Fibroblast of skin of left biceps (primary cell): ENCODE data around the gene LSS.
"Not testable (repeated sequence)": the region's sequence is repeated elsewhere in the genome, so short reads cannot be mapped to it uniquely, and the experiment has no call there.

Source experiments
- DNase-seq, 2 experiments: peaks; one replicate each; pipeline ENCODE4 v3.0.0-alpha.2; 2013; ENCODE audit warnings: low read depth in 2 of 2

LSS gene

DNA sequence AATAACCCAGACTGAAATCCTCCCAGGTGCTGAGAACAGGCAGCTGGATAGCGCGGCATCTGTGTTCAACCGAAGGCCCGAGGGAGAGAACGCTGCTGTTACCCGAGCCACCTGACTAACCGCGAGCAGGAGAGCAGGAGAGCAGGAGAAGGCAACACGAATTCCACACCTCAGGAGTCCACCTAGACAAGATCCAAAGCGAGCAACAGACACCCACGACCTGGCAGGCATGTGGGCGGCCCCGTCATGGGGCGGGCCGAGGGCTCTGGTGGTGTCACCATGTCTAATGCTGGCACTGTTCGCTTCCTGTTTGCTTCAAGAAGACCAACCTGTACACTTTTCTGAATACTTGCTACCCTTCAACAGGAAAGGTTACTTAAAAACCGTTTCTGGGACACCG is 23.4 kb downstream of the LSS start:
- no peak for DNase-seq

DNA sequence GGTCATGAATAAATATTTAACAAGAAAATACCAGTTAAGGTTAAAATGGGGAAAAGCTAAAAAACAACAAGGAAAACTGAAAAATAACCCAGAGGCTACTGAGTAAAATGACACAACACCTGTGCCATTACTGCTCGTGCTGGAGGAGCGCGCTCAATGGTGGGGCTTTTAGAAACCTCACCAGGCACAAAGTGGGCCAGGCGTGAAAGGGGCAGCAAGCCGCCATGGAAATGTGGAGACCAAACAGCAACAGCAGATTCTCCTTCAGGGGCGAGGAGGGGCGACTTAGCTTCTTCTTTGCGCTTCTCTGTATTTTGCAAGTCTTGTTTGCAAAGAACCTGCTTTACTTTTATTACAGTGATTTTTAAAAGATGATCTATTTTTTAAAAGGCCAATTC is 25.4 kb downstream of the LSS start:
- DNase-seq, result no peak

DNA sequence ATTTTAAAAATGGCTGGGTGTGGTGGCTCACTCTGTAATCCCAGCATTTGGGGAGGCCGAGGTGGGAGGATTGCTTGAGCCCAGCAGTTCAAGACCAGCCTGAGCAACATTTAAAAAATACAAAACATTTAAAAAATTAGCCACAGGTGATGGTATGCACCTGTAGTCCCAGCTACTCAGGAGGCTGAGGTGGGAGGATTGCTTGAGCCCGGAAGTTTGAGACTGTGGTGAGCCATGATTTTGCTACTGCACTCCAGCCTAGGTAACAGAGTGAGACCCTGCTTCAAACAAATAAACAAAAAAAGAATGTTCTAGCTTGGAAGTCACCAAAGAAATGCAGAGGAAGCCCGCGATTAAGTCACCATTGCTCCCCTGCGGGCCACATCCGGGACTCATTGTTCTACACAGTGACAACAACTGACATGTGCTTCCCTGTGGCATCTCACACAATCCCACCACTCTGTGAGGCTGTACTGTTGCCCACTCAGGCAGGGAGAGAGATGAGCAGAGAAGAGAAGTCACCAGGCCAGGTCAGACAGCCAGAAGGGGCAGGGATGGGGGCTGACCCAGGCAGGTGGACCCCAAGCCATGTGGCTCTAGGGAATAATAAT is 25.9 kb downstream of the LSS start:
- DNase-seq, result no peak

DNA sequence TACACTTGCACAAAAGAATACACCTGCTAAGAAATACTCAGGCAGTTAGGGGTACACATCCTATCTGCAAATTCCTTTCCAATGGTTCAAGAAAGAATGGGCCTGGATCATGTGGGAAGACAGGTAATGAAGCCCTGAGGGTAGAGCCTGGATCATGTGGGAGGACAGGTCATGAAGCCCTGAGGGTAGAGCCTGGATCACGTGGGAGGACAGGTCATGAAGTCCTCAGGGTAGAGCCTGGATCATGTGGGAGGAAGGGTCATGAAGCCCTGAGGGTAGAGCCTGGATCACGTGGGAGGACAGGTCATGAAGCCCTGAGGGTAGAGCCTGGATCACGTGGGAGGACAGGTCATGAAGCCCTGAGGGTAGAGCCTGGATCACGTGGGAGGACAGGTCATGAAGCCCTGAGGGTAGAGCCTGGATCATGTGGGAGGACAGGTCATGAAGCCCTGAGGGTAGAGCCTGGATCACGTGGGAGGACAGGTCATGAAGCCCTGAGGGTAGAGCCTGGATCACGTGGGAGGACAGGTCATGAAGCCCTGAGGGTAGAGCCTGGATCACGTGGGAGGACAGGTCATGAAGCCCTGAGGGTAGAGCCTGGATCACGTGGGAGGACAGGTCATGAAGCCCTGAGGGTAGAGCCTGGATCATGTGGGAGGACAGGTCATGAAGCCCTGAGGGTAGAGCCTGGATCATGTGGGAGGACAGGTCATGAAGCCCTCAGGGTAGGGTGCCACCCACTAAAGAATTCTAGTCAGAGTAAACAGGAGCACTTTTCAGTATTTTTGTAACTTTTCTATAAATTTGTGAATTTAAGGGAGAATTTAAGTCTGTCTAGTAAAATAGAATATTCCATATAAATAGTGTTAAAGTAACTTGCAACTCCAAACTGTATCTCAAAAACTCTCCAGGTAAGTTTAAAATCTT is 27.4 kb downstream of the LSS start:
- not testable (repeated sequence) for DNase-seq

DNA sequence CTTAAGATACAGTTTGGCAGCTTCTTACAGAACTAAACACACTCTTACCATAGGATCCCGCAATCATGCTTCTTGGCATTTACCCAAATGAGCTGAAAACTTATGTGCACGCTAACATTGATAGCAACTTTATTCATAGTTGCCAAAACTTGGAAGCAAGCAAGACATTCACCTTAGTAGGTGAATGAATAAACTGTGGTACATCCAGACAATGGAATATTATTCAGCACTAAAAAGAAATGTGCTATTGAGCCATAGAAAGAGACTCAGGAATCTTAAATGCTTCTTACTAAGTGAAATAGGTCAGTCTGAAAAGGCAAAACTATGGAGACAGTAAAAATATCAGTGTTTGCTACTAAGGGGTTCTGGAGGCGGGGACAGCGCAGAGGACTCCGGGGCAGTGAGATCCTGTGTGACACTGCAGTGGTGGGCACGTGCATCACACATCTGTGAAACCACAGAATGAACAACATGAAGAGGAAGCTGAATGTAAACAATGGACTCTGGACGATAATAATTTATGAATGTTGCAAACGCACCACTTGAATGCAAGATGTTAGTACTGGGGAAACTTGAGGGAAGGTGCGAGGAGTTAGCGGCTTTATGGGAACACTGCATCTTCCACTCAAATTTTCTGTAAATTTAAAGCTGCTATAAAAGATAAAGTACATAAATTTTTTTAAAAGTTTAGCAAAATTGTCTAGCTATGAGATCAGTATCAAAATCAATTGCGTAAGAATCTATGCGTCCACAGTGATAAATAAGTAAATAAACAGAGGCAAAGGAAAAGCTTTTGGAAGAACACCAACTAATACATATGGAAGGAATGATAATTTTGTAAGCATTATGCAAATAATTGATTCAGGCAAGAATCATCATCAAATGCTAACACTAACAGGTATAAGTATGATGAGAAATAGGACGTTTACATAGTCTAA is 28.9 kb downstream of the LSS start:
- DNase-seq, result no peak

DNA sequence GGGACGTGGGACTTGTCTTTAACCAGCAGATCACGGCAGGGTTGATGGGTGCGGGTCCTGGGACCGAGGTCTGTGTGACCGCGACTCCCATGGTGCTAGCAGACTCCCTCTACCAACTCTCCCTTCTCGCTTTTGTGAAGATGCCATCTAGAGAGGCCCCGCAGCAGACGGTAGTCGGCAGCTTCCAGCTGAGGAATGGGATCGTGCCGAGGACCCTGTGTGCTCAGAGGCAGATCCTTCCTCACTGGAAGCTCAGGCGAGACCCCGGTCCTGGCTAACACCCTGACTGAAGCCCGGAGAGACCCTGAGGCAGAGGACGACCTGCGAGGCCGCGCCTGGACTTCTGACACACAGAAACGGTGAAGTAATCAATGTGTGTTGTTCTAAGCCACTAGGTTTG is 31.8 kb downstream of the LSS start:
- no peak for DNase-seq

DNA sequence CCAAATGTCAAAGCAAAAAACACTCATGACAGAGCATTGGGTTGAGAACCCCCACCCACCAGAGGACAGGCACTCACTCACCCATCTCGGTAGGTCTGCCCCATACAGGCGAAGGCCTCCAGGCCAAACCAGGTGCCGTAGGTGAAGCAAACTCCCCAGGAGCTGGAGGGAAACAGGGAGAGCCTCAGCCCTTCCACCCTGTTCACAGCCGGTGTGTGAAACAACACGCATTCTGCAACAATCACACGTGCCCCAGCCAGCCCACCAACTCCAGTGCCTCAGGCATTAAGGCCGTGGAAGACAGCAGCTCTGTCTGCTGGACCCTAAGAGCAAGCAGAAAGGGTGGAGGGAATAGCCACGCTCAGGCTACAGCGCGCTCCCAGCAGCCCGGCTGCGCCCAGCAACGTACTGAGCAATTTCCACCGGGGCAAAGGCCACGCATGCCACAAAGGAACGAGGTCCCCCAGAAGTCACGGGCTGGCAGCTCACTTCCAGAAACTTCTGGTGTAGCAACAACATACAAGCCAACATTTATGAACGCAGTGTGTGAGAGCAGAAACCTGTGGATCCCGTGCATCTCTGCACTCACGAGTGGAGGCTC is 32.9 kb downstream of the LSS start:
- no peak for DNase-seq

DNA sequence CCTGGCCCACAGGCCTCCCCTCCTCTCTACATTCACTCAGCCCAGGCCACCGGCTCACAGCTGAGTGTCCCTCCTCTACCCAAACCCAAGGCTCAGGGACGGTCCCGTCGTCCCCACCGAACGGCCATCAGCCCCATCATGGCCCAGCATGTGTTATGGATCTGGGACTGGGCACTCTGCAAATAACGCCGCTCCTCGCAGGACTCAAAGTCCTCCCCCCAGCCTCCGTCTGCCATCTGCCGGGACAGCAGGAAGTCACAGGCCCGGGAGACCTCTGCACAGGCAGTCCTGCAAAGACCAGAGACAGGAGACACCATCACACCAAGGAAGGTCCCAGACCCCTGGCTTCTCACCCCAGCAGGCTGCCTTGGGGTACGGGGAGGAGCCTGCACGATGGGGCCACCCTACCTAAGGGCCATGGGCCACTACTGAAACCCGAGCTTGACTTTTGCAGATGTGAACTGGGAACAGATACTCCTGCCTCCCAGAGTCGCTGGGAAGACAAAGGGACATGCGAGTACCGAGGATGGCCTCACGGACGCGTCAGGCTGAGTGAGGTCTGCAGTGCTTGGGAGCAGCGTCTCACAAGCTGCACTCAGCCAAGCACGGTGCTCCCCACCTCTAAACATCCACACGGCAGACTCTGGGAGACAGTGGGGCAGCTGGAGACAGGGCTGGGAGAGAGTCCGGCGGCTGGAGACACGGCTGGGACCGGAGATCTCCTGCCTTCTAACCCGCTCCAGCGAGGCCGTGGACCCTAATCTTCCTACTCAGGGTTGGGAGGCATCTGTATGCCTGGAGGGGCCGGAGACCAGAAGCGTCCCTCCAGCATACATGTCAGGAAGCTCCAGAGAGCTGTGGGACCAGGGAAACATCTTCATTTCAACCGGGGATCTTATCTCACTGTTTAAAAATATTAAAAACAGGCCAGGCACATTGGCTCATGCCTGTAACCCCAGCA is 33.9 kb downstream of the LSS start:
- no peak for DNase-seq

DNA sequence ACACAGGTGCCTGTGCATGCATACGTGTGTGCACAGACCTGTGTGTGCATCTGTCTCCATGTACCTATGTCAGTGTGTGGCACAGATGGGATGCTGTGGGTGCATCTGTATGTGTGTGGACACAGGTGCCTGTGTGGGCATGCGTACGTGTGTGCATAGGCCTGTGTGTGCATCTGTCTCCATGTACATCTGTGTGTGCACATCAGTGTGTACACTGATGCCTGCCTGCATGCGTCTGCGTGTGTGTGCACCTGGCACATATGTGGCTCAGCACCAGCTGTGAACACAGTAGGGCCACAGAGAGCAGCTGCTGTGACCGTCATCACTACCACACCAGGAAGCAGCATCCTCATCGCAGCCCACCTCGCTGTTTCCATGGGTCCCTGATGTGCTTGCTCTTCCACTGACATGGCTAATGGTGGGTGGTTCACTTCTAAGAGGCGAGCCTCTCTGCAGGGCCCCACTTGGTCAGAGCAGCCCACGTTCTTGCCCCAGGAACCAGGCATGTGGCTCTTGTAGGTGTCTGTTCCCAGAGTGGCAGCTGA is 34.7 kb downstream of the LSS start:
- no peak for DNase-seq

DNA sequence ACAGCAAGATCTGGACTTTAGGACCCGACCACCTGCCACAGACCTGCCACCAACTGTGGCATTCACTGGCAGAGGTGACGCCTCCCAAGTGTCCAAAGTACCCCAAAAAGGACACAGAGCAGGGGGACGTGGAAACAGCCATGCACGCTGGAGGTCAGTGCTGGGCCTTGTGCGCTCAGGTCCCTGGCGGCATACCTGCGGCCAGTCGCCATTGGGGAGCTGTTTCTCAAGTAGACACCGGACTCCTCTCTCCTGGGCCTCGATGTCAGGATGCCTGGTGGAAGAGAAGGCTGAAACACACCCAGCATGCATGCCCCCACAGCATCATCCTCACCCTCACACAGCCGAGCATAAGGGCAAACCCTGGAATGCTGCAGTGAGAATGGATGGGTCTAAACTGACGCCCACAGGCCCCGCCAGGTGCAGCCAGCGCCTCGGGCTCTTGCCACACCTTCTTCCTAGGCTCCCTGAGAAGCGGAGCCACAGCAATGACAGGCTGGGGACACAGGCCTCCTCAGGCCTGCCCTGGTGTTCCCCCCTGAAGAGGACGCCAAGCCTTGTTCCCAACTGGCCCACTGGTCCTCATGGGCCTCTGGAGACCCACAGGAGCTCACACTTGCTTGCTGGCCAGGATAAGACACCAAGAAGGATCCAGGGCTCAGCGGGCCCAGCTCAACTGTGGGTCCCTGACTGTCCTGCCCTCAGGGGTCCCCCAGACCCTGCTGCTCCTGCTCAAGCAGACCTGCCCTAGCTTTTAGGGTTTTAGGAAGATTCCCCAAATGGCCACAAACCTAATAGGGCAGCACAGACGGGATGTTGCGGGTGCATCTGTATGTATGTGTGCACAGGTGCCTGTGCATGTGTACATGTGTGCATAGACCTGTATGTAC is 36.6 kb downstream of the LSS start:
- no peak for DNase-seq

DNA sequence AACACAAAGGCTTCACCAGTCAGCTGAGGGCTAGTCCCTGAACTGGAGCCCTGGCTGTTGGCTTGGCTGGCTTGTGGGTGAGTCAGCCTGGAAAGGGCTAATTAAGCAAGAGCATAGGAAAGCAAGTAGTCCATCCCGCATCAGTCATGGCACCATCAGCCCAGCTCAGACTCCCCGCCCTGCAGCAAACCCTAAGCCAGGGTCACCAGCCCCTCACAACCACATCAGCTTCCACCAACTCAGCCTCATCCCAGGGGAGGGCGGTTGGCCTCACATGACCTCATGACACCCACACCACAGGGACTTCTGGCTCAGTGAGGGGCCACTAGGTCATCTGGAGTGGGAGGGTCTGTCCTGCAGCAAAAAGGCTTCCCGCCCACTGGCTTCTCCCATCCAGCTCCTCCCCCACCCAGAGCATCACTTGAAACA is 37.3 kb downstream of the LSS start:
- peak in 1 of 2 experiments; percentile 10 for DNase-seq

DNA sequence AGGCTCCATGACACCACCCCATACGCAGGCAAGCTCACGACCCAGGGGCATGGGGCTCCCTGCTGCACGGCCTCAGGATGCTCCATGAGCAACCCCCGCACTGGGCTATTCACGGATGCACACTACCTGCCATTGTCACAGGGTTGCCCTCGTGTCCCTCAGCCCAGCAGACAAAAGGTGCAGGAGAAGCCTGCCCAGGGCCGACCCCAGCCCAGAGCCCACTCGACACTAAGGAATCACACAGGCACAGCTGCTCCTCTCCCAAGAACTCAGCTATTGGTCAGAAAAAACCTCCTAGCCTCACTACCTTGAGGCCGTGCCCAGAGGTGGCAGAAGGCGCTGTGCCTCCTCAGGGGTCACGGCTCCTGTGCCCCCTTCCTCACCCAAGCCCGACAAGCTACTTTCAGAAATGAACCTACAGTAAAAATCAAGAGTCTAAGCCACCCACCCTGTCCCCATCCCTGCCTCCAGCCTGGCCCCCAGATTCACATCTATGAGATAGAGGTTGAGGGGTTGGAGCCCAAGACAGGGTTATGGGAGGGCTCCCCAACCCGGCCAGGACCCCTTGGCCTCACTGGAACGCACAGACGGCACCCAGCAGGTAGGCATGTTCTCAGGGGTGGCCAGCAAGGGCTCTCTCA is 38.0 kb downstream of the LSS start:
- no peak for DNase-seq

DNA sequence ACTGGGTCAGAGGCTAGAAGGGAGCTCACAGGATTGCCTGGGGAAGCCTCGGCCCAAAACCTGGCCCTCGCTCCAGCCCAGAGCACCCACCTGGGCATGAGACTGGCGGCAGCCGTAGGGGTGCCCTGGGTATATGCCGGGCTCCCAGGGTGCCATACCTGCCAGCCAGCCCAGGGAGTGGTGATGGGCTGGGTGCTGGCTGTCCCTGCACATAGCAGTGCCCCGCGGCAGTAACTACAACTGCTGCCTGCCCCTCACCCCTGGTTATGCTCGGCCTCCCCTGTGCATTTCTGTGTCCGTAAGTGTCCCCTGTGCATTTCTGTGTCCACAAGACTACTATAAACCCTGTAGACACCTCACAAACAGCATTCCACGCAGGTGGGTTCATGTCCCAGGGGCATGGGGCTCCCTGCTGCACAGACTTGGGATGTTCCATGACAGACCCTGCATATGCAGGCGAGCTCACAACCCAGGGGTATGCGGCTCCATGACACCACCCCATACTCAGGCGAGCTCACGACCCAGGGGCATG is 38.5 kb downstream of the LSS start:
- DNase-seq, result no peak

DNA sequence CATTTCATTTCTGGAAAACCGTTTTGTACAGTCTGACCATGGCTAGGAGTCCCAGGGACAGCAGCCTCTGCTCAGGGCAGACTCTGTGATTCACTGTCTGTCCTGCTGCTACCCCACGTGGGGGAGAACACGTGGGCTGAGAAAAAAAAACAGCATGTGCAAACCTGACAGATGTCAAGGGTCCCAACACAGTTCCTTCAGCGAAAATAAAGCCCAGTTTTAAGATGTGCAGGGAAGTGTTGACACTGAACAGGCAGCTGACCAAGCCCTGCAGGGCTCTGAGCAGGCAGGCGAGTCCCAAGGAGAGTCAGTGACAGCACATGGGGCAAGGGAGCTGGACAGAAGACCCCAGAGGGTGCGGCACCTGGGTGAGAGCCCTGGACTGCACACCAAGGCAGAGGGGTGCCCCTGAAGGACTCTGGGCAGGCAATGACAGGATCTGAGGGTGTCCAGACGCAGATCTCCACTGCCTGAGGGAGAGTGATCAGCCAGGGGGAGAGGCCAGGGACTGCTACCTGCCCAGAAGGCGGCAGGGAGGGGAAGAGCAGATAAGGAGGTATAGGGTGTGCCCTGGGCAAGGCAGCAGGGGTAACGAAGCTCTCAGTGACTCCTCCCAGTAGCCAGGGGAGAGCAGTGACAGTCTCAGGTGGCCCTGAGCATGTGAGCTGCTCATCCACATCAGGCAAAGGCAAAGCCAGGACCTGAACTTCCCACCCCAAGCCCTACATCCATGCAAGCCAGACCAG is 39.2 kb downstream of the LSS start:
- DNase-seq, result no peak

DNA sequence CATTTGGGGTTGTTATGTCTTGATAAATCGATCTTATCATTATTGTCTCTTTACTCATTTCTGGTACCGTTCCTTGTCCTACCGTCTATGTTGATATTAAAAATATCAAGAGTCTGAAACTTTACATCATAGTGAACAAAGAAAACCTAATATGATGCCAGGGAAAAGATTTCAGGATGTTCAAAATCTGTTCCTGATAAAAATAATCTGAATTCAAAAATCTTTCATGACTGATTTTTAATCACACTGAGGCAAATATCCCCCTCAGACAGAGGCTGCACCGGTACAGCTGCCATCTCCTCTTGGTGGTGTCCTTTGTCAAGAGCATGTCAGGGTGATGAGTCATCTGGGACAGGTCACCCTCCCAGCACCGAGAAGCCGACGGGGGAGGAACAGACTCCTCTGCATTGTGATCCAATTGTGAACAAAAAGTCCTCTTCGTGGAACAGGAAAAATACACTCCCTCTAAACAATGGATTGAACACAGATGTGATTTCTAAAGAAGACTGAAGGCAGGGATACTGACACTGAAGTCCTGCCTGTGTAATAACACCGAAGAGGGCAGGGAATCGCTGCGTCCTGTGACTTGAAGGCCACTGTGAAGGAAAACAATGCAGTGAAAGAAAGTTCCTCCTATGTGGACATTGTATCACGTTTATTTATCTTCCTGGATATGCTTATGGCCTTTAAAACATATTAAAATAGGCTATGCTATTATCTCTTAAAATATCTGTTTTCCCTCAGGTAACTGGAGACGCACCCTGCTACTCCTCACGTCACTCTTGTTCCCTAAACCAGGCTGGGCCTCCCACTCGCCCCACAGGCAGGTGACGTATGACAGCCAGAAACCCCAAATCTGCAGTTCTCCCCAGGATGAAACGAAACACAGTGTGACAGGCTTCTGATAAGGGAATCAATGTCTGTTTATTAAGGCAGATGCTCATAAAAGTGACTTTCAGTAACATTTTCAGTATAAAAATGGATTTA is 40.1 kb downstream of the LSS start:
- no peak for DNase-seq

DNA sequence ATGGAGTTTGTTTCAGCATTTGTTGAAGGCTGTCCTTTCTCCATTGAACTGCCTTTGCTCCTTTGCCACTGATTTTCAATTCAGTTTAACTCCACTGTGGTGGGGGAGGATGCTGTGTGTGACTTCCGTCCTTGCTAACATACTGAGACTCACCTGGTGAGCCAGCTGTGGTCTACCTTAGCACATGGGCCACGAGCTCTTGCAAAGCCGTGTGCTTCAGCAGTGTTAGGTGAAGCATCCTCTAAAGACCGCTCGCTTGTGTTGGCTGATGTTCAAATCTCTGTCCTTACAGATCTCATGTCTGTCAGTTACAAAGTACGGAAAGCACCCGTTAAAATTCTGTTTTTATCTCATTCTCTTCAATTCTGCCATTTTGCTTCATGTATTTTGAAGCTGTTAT is 40.8 kb downstream of the LSS start:
- no peak for DNase-seq

DNA sequence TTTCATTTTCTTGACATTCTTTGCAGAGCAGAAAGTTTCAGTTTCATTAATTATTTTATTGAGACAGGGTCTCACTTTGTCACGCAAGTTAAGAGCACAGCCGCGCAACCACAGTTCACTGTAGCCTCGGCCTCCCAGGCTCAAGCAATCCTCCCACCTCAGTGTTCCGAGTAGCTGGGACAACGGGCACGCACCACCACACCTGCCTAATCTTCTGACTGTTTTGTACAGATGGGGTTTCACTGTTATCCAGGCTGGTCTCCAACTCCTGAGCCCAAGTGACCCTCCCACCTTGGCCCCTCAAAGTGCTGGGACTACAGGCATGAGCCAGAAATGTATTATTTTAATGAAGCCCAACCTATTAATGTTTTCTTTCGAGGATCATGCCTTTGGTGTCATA is 41.3 kb downstream of the LSS start:
- DNase-seq, result no peak
